ENCODE data around the gene SYT15. TPM values are rescaled to one million over a fixed set of nuclear protein-coding genes. Genes with fewer than 3 reads are reported as not detected.
A peak's percentile ranks its signal among the peaks of the same experiment; 100 is the strongest.

SYT15 gene
- total RNA-seq, 1 experiment from 2014 or later, result 0.28 TPM

- Histone ChIP-seq H3K4me3 (ENCODE audit: low read depth in 2 of 2, low read length in 2 of 2) (peak overlapping the region; percentile 48 to 57), H3K27me3 (ENCODE audit: control insufficient read depth, insufficient read depth, low read length) (no peaks in the 10 kb centered on the region; the same call in 1 of the 2 replicates), H3K4me1 (ENCODE audit: control insufficient read depth, insufficient read depth, low read length) (peaks cover 24% of the 10 kb centered on the region), H3K9me3 (ENCODE audit: control insufficient read depth, insufficient read depth, low read depth, low read length) (no peaks in the 10 kb centered on the region), H3K36me3 (ENCODE audit: control insufficient read depth, insufficient read depth, low read length) (no peaks in the 10 kb centered on the region), H3K27ac (ENCODE audit: low read length) (peak overlapping the region; percentile 19; the same call in 1 of the 2 replicates)
- intact Hi-C loops (cut with micrococcal nuclease; ENCODE audit: unreplicated experiment), result no loop called here
- in situ Hi-C loops (cut with HindIII; ENCODE audit: low pct_unique_long_range_greater_than_20kb, low sequenced_read_pairs), result no loop called here
- ChIA-PET POLR2A (no interaction called here), CTCF (interaction anchor here (0.6 kb wide), 1 partner anchor 1623 kb away, joined by 7 read pairs; no protein-coding TSS in a partner anchor)
- no TSS peak for BruUV-seq (replicated peaks)
- DNase-seq (ENCODE audit: low read depth, low spot score) (no peak), ATAC-seq (peak; percentile 31)
- 0 out of 2 replicates have a peak, but pooled peaks have one; percentile 21 for TF ChIP-seq SIN3A (IDR thresholded peaks at IDR 0.05; ENCODE audit: borderline replicate concordance, insufficient read depth, low read depth, low read length)
- TF ChIP-seq POLR2AphosphoS5 (IDR thresholded peaks at IDR 0.05; ENCODE audit: low read depth, low read length), result no peak
Measured at GRCh38 chr10:46555713-46556514, 23.0 kb upstream of the SYT15 start.

GRCh38 chr10:46556515-46557318 lies 22.2 kb upstream of the SYT15 start, which contains the start of gene GPRIN2:
GPRIN2 (minus strand) TSS chr10:46556658; CDS start chr10:46550736, 5,922 bp downstream.
- ChIA-PET POLR2A (no interaction called here), CTCF (interaction anchor here (0.6 kb wide), 1 partner anchor 1623 kb away, joined by 7 read pairs; no protein-coding TSS in a partner anchor)
- peak within 1 kb of the TSS; percentile 48 to 57 for H3K4me3 ChIP-seq (ENCODE audit: low read depth in 2 of 2, low read length in 2 of 2)
- intact Hi-C loops (cut with micrococcal nuclease; ENCODE audit: unreplicated experiment) (no loop called here), in situ Hi-C loops (cut with HindIII; ENCODE audit: low pct_unique_long_range_greater_than_20kb, low sequenced_read_pairs) (no loop called here)
- no peaks in the 10 kb centered on the region for H3K9me3 ChIP-seq (ENCODE audit: control insufficient read depth, insufficient read depth, low read depth, low read length)
- H3K27me3 ChIP-seq (ENCODE audit: control insufficient read depth, insufficient read depth, low read length), result no peaks in the 10 kb centered on the region; the same call in 1 of the 2 replicates
- no peak; the same call in 1 of the 2 replicates for TF ChIP-seq SIN3A (IDR thresholded peaks at IDR 0.05; ENCODE audit: borderline replicate concordance, insufficient read depth, low read depth, low read length)
- DNase-seq (ENCODE audit: low read depth, low spot score), result no peak
- H3K36me3 ChIP-seq (ENCODE audit: control insufficient read depth, insufficient read depth, low read length), result no peaks in the 10 kb centered on the region
- peaks cover 24% of the 10 kb centered on the region for H3K4me1 ChIP-seq (ENCODE audit: control insufficient read depth, insufficient read depth, low read length)
- BruUV-seq (replicated peaks), result no TSS peak
- ATAC-seq, result peak; percentile 69
- peak within 1 kb of the TSS; percentile 19; the same call in 1 of the 2 replicates for H3K27ac ChIP-seq (ENCODE audit: low read length)

- Histone ChIP-seq H3K36me3 (ENCODE audit: control insufficient read depth, insufficient read depth, low read length) (no peaks in the 10 kb centered on the region), H3K9me3 (ENCODE audit: control insufficient read depth, insufficient read depth, low read depth, low read length) (no peaks in the 10 kb centered on the region), H3K27me3 (ENCODE audit: control insufficient read depth, insufficient read depth, low read length) (no peaks in the 10 kb centered on the region; the same call in 1 of the 2 replicates), H3K27ac (ENCODE audit: low read length) (peak overlapping the region; percentile 52), H3K4me3 (ENCODE audit: low read depth in 2 of 2, low read length in 2 of 2) (no peak overlapping the region; a peak in 1 of 4 replicates), H3K4me1 (ENCODE audit: control insufficient read depth, insufficient read depth, low read length) (peaks cover 24% of the 10 kb centered on the region)
- CTCF ChIA-PET, result interaction anchor here (0.6 to 0.8 kb wide), 2 partner anchors 12 to 39 kb away, joined by 3 to 6 read pairs; no protein-coding TSS in a partner anchor
- no TSS peak for BruUV-seq (replicated peaks)
- TF ChIP-seq POLR2AphosphoS5 (IDR thresholded peaks at IDR 0.05; ENCODE audit: low read depth, low read length) (no peak), TCF7L2 (IDR thresholded peaks at IDR 0.05; ENCODE audit: low read depth, low read length) (no peak), SIN3A (IDR thresholded peaks at IDR 0.05; ENCODE audit: borderline replicate concordance, insufficient read depth, low read depth, low read length) (no peak)
- in situ Hi-C loops (cut with HindIII; ENCODE audit: low pct_unique_long_range_greater_than_20kb, low sequenced_read_pairs) (no loop called here), intact Hi-C loops (cut with micrococcal nuclease; ENCODE audit: unreplicated experiment) (no loop called here)
- DNase-seq (ENCODE audit: low read depth, low spot score), result no peak
- no peak for ATAC-seq
- POLR2A ChIA-PET, result interaction anchor here (0.5 kb wide), 1 partner anchor 1770 kb away, joined by 3 read pairs; no protein-coding TSS in a partner anchor
Measured at GRCh38 chr10:46557319-46558121, 21.4 kb upstream of the SYT15 start.
